HG03457 (cell line): Measurements from ENCODE around the gene ADGRA3.

Experiments used
- ATAC-seq: cut with Tn5 transposase; IDR thresholded peaks from one replicate; pipeline ENCODE4 v1.9.1; 2021; ENCODE audit warnings: moderate number of reproducible peaks; ENCODE audit not compliant: unreplicated experiment

The ADGRA3 gene, protein sequence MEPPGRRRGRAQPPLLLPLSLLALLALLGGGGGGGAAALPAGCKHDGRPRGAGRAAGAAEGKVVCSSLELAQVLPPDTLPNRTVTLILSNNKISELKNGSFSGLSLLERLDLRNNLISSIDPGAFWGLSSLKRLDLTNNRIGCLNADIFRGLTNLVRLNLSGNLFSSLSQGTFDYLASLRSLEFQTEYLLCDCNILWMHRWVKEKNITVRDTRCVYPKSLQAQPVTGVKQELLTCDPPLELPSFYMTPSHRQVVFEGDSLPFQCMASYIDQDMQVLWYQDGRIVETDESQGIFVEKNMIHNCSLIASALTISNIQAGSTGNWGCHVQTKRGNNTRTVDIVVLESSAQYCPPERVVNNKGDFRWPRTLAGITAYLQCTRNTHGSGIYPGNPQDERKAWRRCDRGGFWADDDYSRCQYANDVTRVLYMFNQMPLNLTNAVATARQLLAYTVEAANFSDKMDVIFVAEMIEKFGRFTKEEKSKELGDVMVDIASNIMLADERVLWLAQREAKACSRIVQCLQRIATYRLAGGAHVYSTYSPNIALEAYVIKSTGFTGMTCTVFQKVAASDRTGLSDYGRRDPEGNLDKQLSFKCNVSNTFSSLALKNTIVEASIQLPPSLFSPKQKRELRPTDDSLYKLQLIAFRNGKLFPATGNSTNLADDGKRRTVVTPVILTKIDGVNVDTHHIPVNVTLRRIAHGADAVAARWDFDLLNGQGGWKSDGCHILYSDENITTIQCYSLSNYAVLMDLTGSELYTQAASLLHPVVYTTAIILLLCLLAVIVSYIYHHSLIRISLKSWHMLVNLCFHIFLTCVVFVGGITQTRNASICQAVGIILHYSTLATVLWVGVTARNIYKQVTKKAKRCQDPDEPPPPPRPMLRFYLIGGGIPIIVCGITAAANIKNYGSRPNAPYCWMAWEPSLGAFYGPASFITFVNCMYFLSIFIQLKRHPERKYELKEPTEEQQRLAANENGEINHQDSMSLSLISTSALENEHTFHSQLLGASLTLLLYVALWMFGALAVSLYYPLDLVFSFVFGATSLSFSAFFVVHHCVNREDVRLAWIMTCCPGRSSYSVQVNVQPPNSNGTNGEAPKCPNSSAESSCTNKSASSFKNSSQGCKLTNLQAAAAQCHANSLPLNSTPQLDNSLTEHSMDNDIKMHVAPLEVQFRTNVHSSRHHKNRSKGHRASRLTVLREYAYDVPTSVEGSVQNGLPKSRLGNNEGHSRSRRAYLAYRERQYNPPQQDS (N-terminal part only)

DNA sequence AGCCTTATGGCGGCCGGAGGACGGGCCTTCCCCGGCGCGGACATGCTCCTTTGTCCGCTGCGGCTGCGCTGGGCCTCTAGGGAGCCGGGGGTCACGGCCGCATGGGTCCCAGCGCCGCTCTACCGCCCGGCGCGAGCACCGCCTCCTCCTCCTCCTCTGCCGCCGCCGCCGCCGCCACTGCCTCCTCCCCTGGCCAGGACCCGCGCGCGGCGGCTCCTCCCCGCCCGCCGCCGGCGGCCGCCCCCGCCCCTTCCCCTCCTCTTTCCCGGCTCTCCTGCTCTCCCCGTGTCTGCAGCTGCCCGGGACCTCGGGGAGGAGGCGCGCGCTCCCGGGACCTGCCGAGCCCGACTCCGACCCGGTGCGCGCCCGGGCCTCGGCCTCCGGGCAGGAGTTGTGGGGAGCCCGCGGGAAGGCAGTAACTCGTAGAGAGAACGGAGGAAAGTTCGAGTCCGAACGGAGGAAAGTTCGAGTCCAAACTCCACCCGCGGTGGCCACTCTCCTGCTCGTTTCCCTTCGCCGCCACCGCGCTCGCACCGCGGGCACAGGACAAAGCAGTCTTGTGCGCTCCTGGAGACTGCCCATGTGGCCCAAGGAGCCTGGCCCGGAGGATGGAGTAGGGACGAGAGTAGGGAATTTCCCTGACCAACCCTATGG, at the start of gene ADGRA3:
Gene ADGRA3 (minus strand): TSS at position 179 of the 654 bp plus-strand sequence. CDS start 282 bp downstream, outside the sequence.
- ATAC-seq, result no peak

DNA sequence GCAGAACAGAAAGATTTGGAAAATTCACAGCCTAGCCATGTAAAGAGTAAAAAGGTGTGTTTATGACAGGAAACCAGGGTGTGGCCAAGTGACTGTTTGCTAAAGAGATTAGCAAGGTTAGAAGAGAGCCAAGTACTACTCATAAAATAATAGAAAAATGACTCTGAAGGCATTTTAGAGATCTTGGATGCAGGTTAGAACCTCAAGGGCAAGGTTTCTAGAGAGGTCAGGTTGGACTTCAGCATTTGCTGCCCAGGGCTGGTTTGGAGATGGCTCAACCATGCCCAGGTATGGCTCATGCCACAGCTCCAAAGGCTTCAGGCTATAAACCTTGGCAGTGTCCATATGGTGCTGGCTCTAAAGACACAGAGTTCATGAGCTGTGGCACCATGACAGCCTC, 40.6 kb upstream of the ADGRA3 start:
- no peak for ATAC-seq

DNA sequence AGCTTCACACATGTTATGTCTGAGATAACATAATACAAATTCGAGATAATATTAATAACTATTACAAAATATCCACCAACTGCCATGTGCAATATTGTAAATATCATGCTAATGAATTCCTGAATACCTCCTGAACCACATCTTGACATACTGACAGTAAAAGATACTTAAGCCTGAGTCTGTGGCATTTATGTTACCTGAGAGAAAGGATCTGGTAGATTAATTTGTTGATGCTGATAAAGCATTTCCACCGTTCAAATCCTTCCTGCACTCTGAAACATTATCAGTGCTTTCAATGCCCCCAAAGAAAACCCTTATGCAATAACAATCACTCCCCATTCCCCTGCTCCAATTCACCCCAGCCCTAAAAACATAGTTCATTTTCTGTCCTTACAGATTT, 38.8 kb upstream of the ADGRA3 start:
- no peak for ATAC-seq

DNA sequence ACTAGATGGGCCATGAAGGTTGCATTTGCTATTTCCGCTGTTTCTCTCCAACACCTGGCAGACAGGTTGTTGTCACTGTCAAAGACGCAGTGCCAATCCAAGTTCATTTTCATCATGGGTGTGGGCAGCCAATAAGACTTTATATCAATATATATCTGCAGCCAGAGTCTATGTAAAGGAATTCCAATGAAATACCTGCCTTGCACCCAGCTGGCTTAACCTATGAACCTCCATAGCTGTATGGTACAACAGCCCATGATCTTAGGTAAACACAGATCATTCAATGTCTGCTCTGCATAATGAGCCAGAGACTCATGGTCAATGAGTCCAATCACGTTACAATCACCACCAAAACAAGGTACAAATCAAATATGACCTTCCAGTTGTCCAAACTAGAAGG, 37.7 kb upstream of the ADGRA3 start:
- ATAC-seq, result no peak

DNA sequence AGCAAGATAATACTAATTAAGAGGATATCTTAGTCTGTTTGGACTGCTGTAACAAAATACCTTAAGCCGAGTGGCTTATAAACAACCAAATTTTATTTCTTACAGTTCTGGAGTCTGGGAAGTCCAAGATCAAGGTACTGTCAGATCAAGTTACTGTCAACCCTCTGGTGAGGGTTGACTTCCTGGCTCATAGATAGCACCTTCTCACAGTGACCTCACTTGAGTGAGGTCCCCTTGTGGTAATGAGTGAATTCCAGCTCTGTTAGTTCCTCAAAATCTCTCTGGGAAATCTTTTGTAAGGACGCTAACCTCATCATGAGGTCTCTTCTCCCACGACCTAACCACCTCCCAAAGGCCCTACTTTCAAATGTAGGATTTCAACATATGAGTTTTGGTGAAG, 36.9 kb upstream of the ADGRA3 start:
- no peak for ATAC-seq

DNA sequence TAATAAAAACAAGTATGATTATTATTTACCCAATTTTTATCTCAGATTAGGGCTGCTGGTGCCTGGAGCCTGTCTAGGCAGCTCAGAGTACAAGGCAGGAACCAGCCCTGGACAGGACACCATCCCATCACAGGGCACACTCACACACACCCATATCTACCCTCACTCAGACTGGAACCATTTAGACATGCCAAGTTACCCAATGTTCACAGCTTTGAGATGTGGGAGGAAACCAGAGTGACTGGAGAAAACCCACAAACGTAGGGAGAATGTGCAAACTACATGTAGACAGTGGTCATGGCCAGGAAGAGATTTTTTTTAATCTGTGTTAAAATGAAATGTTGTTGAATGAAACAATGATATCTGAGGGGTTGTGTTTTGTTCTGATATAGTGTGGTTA, 35.7 kb upstream of the ADGRA3 start:
- ATAC-seq, result no peak

DNA sequence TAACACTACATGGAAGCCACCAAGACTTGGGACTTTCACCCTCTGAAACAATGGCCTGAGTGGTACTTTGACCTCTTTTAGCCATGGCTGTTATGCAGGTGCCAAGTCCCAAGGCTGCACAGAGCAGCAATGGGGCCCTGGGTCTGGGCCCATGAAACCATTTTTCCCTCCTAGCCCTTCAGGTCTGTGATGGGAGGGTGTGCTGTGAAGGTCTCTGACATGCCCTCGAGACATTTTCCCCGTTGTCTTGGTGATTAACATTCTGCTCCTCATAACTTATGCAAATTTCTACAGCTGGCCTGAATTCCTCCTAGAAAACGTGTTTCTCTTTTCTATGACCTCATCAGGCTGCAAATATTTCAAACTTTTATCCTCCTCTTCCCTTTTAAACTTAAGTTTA, 30.4 kb upstream of the ADGRA3 start:
- no peak for ATAC-seq

DNA sequence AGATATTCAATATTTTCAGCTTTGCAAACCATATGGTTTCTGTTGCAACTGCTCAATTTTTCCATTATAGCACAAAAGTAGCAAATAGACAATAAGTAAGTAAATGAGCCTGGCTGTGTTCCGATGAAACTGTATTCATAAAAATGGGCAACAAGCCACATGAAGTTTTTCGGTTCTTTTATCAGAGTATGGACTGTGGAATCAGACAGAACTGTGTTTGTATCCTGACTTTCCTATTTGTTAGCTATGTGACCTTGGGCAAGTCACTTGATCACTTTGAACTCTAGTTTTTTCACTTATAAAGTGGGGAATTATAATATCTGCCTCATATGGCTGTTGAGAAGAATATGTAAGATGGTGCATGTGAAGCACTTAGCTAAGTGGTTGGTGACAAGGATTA, 23.4 kb upstream of the ADGRA3 start:
- no peak for ATAC-seq

DNA sequence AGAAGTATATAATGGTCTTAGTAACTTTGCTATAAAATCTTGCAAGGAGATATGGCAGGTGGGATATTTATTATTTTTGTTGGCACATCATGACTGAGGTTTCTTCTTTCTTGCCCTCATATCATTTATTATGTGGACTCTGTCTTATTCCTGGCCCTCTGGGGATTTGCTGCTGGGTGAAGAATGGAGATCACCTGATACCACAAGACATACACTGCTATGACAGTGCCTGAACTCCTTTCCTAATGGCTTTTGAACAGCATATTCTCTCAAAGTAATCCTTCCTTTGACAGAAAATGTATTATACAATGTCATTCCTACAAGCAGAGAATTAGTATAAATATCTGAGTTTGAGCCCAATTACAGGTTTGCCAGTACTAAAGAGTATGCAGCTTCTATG, 22.0 kb upstream of the ADGRA3 start:
- ATAC-seq, result no peak

DNA sequence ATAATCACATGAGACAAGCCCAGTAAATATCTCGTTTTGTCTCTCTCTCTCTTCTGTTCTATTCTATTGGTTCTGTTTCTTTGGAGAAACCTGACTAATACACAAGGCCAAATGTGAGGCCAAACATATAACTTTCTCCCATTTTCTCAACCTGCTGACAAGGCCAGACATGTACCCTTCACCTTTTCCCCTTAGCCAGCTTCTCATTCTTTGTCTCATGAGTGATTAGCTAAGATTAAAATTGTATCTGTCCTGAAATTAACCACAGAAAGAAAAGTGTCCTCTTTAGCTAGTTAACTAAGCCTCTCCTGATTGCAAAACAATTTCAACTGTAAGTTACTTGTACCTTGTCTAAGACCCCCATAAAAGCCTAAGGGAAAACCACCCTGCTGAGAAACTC, 18.5 kb upstream of the ADGRA3 start:
- no peak for ATAC-seq

DNA sequence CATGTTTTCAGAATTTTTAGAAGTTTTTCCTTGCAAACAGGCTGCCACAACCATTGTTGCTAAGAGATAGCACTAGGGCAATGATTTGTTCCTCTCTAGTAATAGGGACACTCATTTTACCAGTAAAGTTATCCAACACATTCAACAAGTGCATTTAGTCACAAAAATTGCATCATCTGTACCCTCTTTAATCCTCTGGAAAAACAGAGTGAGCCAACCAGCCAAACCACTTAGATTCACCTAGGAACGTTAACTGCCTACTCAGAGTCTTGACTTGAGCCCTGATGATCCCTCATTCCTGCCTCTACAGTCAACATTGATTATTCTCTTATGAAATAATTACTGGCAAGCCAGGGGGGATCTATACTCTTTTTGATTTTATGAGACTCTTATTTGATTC, 17.0 kb upstream of the ADGRA3 start:
- ATAC-seq, result no peak

DNA sequence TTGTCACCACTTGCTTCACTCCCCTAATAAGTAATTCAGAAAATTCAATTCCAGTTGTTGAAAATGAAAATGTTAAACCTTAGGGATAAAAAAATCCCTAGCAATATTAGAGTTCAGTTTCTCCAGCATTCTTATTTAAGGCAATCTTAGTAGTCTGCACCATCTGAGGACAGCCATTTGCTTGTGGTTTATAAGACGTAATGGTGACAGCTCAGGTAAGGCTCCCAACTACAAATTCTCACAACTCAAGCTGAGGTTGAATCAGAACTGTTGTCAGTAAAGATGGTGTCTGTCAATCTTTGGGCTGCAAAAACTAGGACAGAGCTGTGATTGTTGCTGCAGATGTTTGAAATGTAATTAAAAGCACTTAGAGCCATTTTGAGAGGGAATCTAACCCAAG, 16.3 kb upstream of the ADGRA3 start:
- ATAC-seq, result no peak

DNA sequence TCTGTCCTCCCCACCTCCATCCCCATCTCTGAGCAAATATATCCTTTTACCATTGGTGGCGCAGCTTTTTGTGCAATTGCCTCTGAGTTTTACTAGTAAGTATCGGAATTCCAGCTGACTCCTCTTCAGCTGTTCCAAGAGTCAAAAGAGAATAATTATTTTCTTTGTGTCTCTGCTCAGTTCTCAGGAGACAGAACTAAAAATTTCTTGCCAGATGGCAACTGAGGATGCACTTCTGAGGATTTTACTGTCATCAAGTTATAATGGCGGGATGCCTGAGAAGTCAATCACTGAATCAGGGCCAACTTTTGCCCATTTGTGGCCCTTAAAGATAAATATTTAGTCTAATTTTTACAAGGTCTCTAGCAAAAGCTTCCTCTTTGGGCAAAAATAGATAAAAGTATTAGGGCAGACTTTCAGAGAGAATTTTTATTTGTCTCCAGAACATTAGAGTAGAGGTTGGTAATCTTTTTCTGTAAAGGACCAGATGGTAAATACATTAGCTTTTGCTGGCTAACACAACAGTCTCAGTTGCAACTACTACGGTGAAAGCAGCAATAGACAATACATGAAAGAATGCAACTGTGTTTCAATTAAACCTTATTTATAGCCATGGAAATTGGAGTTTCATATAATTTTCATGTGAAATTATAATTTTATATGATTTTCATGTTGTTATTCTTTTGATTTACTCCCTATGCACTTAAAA, 15.6 kb upstream of the ADGRA3 start:
- ATAC-seq, result no peak

DNA sequence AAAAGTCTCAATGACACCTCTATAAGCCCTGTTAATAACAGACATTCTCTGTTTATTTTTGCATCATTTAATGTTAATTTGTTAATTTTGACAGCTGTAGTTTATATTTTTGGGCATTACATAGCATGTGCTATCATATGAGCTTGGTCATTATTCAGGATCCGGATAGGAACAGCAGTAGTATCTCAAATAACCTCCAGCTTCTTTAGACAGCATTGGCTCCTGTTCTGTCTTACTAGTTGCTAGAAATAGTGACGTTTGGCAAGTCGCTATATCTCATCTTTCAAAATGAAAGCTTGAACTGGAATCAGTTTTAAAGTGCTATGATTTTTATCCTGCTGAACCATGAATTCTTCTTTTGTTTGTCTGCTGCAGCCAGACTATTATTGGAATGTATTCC, 9.0 kb upstream of the ADGRA3 start:
- no peak for ATAC-seq

DNA sequence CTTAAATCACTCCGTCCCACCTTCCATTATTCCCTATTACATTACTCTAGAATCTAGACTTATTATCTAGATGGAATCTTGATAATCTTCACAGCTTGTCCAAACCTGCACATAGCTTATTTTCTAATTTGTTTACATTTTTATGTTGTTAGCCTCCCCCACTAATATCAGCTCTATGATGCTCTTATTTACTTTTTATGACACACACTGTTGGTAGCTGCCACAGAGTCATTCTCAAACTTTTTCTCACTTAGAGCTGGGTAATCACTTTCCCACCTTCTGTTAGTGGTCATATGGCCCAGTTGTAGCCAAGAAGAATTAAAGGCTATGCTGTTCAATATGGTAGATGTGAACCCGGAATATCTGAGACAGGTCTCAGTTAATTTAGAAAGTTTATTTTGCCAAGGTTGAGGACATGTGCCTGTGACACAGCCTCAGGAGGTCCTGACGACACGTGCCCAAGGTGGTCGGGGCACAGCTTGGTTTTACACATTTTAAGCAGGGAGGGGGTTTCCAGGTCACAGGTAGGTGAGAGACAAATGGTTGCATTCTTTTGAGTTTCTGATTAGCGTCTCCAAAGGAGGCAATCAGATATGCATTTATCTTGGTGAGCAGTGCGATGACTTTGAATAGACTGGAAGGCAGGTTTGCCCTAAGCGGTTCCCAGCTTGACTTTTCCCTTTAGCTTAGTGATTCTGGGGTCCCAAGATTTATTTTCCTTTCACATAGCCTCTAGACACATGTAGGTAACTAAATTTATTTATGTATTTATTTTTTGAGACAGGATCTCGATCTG, 7.0 kb upstream of the ADGRA3 start:
- ATAC-seq, result no peak

DNA sequence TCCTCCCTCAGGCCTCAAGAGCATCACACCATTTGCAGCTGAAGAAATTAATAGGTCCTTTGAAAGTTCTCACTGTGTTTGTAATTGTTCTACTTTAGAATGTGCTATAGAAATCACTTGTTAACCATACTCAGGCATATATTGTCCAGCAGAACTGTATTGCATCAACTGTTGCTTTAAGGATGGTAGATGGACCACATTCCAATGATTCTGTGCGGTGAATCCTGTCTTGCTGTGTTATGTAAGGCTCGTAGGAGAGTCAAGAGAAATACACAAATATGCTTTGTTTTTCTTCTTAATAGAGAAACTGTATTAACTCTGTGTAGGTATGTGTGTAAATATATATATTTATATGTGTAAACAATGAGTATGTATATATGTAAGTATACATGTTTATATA, 6.3 kb upstream of the ADGRA3 start:
- ATAC-seq, result no peak

DNA sequence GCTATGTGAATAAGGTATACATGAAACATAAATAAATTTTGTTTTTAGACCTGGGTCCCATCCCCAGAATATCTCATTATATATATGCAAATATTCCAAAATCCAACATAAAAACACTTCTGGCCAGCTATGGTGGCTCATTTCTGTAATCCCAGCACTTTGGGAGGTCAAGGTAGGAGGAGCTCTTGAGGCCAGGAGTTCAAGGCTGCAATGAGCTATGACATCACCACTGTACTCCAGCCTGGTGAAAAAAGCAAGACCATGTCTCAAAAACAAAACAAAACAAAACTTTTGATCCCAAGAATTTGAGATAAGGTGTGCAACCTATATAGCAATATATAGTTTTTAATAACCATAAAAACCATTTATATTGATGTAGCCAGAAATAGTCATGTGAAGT, 5.4 kb upstream of the ADGRA3 start:
- ATAC-seq, result no peak

DNA sequence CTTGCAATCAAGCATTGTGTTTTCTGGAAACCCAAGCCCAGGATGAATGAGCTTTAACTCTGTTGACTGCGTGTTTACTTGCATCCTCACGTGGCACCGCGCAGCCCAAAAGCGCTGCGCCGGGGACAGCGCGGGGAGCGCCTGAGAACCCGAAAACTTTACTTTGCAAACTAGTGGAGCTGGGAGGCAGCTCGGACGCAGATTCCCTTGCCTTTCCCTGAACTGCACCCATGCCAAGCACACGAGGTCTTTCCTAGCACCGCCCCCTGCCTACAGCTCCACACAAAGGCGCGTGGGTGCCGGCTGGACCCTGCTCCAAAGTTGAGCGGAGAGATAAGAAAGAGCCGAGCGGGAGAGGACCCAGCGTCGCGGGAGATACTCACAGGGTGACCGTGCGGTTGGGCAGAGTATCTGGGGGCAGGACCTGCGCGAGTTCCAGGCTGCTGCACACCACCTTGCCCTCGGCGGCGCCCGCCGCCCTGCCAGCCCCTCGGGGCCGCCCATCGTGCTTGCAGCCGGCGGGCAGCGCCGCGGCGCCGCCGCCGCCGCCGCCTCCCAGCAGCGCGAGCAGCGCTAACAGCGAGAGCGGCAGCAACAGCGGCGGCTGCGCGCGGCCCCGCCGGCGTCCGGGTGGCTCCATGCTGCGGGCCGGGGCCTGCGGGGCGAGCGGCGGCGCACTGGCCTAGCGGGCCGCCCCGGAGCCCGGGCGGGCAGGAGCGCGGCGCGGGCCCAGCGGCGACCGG, 550 bp downstream of the ADGRA3 start:
- no peak for ATAC-seq

DNA sequence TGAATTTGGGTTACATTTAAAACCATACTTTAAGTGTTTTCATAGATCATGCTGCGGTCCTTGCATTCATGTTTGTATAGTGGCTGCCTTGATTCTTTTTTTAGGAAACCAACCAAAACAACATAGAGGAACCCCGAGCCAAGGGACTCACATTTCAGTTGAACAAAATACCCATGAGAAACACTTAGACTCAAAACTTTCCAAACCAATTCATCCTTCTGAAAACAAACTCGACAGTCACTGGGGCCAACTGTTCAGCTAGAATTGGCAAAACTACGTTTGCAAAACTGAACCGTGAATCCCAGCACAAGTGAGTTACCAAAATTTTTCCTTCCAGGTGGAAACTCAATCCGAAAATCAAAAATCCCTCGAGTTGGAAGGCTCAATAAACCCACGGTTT, 1.4 kb downstream of the ADGRA3 start:
- ATAC-seq, result no peak
